Natural killer cell treated with Interleukin-12 subunit alpha and Interleukin-12 subunit beta and Interleukin-15 and Interleukin-18, amount 100 ng/mL, for 72 hours (primary cell): Measurements from ENCODE around the gene NUP62. TPM values are rescaled to one million over a fixed set of nuclear protein-coding genes. Genes with fewer than 3 reads are reported as not detected.
"Not testable (repeated sequence)": the region's sequence is repeated elsewhere in the genome, so short reads cannot be mapped to it uniquely, and the experiment has no call there.

Experiments used
- ATAC-seq, 2 donors: fragments of 150-1000 bp; cut with Tn5 transposase in 1 of 2; sonication (Bioruptor Pico), chemical (Tn5 transposase) in 1 of 2; 2 replicates each; pipeline ENCODE4 v1.10.0; 2021
- DNase-seq: peaks from one replicate; pipeline ENCODE4 v3.0.0; 2022; ENCODE audit warnings: low spot score
- H3K27ac Mint-ChIP-seq, 2 donors: 1 replicate in 1 of 2; 2 replicates in 1 of 2; pipeline ENCODE4 v1.8.0; 2022; ENCODE audit warnings: mixed read lengths in 2 of 2, mild to moderate bottlenecking in 1 of 2, moderate library complexity in 1 of 2
- H3K27me3 Mint-ChIP-seq, 2 donors: 1 replicate in 1 of 2; 2 replicates in 1 of 2; pipeline ENCODE4 v1.8.0; 2022; ENCODE audit warnings: mixed read lengths in 2 of 2
- H3K36me3 Mint-ChIP-seq: one replicate; pipeline ENCODE4 v1.8.0; 2022; ENCODE audit warnings: mixed read lengths
- H3K4me1 Mint-ChIP-seq, 2 donors: 1 replicate in 1 of 2; 2 replicates in 1 of 2; pipeline ENCODE4 v1.8.0; 2022; ENCODE audit warnings: low read depth in 2 of 2, mixed read lengths in 2 of 2, mild to moderate bottlenecking in 1 of 2
- H3K4me3 Mint-ChIP-seq: one replicate; pipeline ENCODE4 v1.8.0; 2022; ENCODE audit warnings: mixed read lengths
- H3K9me3 Mint-ChIP-seq: 2 replicates; pipeline ENCODE4 v1.8.0; 2022; ENCODE audit warnings: mixed read lengths
- total RNA-seq, 2 donors: library from RNA; stranded (reverse); gene quantifications; one replicate each; pipeline ENCODE4 v1.2.3, GENCODE V29; 2022

NUP62 gene
- total RNA-seq, 2 donors from 2014 or later = 109 to 187 TPM

DNA sequence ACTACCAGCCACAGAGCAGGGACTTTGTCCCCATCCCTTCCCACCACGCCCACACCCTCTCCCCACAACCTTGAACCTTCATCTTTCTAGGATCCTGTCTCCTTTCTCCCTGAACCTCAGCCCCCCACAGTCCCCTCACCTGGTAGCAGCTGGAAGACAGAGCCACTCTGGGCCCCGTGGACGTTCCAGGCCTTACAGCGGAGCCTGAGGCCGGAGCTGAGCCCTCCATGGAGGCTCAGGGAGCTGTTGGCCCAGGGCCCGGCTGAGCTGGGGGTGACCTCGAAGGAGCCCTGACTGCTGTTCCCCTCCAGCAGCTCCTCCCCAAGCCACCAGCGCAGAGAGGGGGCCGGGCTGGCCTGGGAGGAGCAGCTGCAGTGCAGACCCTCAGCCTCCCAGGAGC lies 28.8 kb upstream of the NUP62 start:
- not testable (repeated sequence) for H3K36me3 Mint-ChIP-seq, H3K9me3 Mint-ChIP-seq, H3K4me1 Mint-ChIP-seq, H3K4me3 Mint-ChIP-seq, H3K27ac Mint-ChIP-seq
- ATAC-seq (peak in 1 of 2 donors; percentile 20), DNase-seq (peak; percentile 48)
- H3K27me3 Mint-ChIP-seq = peaks cover 16 to 20% of the 10 kb centered on the region in 2 donors

DNA sequence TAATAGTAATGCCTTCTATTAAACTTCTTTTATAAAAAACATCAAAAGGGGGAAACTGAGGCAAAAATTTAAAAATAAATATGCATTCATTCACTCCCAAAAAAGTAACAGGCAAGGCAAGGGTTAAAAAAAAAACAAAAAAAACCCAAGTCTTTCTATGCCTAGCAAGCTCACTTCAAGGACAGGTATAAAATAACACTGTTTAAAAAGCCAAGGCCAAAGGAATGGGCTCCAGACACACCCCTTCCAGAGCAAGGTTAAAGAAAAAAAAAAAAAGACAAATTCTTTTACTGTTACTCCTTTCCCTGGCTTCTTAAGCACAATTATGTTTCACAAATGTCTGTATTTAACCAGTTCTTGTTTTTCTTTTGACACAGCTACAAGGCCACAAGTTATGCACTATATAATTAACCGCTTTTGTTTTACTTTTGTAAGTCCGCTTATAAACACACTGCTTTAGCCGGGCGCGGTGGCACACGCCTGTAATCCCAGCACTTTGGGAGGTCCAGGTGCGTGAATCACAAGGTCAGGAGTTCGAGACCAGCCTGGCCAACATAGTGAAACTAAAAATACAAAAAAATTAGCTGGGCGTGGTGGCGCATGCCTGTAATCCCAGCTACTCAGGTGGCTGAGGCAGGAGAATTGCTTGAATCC lies 28.1 kb upstream of the NUP62 start:
- H3K4me1 Mint-ChIP-seq = peaks cover 8 to 9% of the 10 kb centered on the region in 2 donors
- H3K36me3 Mint-ChIP-seq = no peaks in the 10 kb centered on the region
- H3K27ac Mint-ChIP-seq = no peak overlapping the region
- H3K4me3 Mint-ChIP-seq = no peak overlapping the region
- H3K9me3 Mint-ChIP-seq = no peaks in the 10 kb centered on the region
- DNase-seq (peak; percentile 55), ATAC-seq (no peak)
- H3K27me3 Mint-ChIP-seq = peaks cover 19 to 23% of the 10 kb centered on the region in 2 donors

- peaks cover 22 to 23% of the 10 kb centered on the region in 2 donors for H3K27me3 Mint-ChIP-seq
- peaks cover 8 to 9% of the 10 kb centered on the region in 2 donors for H3K4me1 Mint-ChIP-seq
- no peak overlapping the region for H3K4me3 Mint-ChIP-seq
- no peaks in the 10 kb centered on the region for H3K36me3 Mint-ChIP-seq
- no peaks in the 10 kb centered on the region for H3K9me3 Mint-ChIP-seq
- H3K27ac Mint-ChIP-seq = no peak overlapping the region
- ATAC-seq (no peak), DNase-seq (peak; percentile 38)
Measured at GRCh38 chr19:49956115-49956495, 26.8 kb upstream of the NUP62 start.

GRCh38 chr19:49954933-49955332 lies 25.6 kb upstream of the NUP62 start:
- H3K9me3 Mint-ChIP-seq = no peaks in the 10 kb centered on the region
- no peak overlapping the region for H3K27ac Mint-ChIP-seq
- no peaks in the 10 kb centered on the region for H3K36me3 Mint-ChIP-seq
- H3K4me1 Mint-ChIP-seq = peaks cover 8 to 9% of the 10 kb centered on the region in 2 donors
- no peak for ATAC-seq
- no peak overlapping the region for H3K4me3 Mint-ChIP-seq
- H3K27me3 Mint-ChIP-seq = peaks cover 22 to 23% of the 10 kb centered on the region in 2 donors
- peak; percentile 8 for DNase-seq

GRCh38 chr19:49954092-49954829 lies 25.0 kb upstream of the NUP62 start:
- Mint-ChIP-seq H3K9me3 (no peaks in the 10 kb centered on the region), H3K4me3 (no peak overlapping the region), H3K4me1 (peaks cover 8 to 9% of the 10 kb centered on the region in 2 donors), H3K27ac (no peak overlapping the region), H3K27me3 (peaks cover 22 to 23% of the 10 kb centered on the region in 2 donors), H3K36me3 (no peaks in the 10 kb centered on the region)
- ATAC-seq (no peak), DNase-seq (peak; percentile 39)

GRCh38 chr19:49953416-49953815 lies 24.1 kb upstream of the NUP62 start:
- ATAC-seq (no peak), DNase-seq (peak; percentile 12)
- Mint-ChIP-seq H3K36me3 (no peaks in the 10 kb centered on the region), H3K27ac (peak overlapping the region in 1 of 2 donors; percentile 30), H3K9me3 (no peaks in the 10 kb centered on the region), H3K27me3 (peaks cover 22 to 23% of the 10 kb centered on the region in 2 donors), H3K4me3 (no peak overlapping the region), H3K4me1 (peaks cover 8 to 9% of the 10 kb centered on the region in 2 donors)

GRCh38 chr19:49952906-49953305 lies 23.6 kb upstream of the NUP62 start:
- peak; percentile 26 for DNase-seq
- no peak overlapping the region for H3K4me3 Mint-ChIP-seq
- H3K4me1 Mint-ChIP-seq = peaks cover 8 to 9% of the 10 kb centered on the region in 2 donors
- H3K9me3 Mint-ChIP-seq = no peaks in the 10 kb centered on the region
- H3K36me3 Mint-ChIP-seq = no peaks in the 10 kb centered on the region
- peak overlapping the region in 1 of 2 donors; percentile 30 for H3K27ac Mint-ChIP-seq
- H3K27me3 Mint-ChIP-seq = peaks cover 22 to 23% of the 10 kb centered on the region in 2 donors
- ATAC-seq = no peak

- Mint-ChIP-seq H3K27me3 (peaks cover 22 to 23% of the 10 kb centered on the region in 2 donors), H3K9me3 (no peaks in the 10 kb centered on the region), H3K4me1 (peaks cover 8 to 9% of the 10 kb centered on the region in 2 donors), H3K27ac (no peak overlapping the region), H3K4me3 (no peak overlapping the region), H3K36me3 (no peaks in the 10 kb centered on the region)
- DNase-seq = no peak
- no peak for ATAC-seq
Measured at GRCh38 chr19:49952479-49952836, 23.2 kb upstream of the NUP62 start.

DNA sequence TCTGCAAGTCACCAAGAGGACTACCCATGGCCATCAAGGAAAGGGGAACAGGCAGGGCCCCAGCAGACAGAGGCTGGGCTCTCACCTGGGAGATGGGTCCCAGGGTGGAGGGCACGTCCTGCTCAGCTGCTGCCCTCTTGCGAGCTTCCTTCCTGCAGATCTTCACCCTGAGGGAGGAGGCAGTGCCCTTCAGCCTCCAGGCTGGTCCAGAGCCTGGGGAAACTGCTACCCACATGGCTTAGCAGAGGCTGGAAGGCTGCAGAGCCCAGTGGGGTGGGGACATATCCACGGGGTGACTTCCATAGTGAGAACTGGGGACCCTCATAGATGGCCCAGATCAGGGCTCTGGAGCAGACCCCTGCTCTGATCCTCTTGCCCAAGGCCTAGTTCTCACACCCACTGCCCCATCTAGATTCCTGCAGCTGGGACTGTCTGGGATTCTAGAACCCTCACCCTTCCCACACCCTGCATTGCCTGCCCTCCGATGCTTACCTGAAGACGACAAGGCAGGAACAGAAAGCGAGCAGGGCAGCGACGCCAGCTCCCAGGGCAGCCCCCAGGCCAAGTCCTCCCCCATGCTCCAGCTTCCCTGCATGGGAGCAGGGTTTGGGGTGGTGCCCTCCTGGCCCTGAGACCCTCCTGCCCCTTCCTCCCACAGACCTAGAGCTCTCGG lies 22.6 kb upstream of the NUP62 start:
- DNase-seq (peak; percentile 34), ATAC-seq (peak; percentile 14 to 15)
- Mint-ChIP-seq H3K4me3 (no peak overlapping the region), H3K36me3 (no peaks in the 10 kb centered on the region), H3K27ac (no peak overlapping the region), H3K4me1 (peaks cover 8 to 9% of the 10 kb centered on the region in 2 donors), H3K9me3 (no peaks in the 10 kb centered on the region), H3K27me3 (peaks cover 22 to 23% of the 10 kb centered on the region in 2 donors)

DNA sequence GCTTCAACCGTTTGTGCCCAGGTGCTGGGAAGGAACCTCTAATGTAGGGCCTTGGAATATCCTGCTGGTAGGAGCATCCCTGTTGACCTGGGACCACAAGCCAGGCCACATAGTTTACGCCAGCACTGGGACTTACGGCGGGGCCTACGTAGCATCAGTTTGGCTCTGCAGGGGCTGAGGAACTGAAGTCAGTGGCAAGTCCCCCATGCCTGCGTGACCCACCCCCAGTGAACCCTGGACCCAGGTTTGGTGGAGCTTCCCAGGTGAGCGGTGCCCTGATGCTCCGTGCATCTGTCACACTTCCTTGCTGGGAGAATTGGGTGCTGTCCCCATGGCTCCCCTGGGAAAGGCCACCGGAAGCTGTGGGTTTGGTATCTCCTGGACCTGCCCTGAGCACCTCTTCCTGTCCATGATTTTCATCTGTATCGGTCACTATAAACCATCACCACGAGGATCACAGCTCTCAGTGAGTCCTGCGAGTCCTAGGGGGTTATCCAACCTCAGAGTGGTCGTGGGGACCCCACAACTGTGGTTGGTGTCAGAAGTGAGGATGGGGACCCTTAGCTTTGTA lies 21.7 kb upstream of the NUP62 start:
- no peaks in the 10 kb centered on the region for H3K9me3 Mint-ChIP-seq
- H3K4me3 Mint-ChIP-seq = no peak overlapping the region
- H3K27ac Mint-ChIP-seq = no peak overlapping the region
- no peak for ATAC-seq
- H3K4me1 Mint-ChIP-seq = peaks cover 8 to 9% of the 10 kb centered on the region in 2 donors
- H3K36me3 Mint-ChIP-seq = no peaks in the 10 kb centered on the region
- peak; percentile 39 for DNase-seq
- peaks cover 22 to 23% of the 10 kb centered on the region in 2 donors for H3K27me3 Mint-ChIP-seq

- ATAC-seq = no peak
- Mint-ChIP-seq H3K27me3 (peaks cover 22 to 23% of the 10 kb centered on the region in 2 donors), H3K36me3 (no peaks in the 10 kb centered on the region)
Measured at GRCh38 chr19:49950590-49950948, 21.3 kb upstream of the NUP62 start.

DNA sequence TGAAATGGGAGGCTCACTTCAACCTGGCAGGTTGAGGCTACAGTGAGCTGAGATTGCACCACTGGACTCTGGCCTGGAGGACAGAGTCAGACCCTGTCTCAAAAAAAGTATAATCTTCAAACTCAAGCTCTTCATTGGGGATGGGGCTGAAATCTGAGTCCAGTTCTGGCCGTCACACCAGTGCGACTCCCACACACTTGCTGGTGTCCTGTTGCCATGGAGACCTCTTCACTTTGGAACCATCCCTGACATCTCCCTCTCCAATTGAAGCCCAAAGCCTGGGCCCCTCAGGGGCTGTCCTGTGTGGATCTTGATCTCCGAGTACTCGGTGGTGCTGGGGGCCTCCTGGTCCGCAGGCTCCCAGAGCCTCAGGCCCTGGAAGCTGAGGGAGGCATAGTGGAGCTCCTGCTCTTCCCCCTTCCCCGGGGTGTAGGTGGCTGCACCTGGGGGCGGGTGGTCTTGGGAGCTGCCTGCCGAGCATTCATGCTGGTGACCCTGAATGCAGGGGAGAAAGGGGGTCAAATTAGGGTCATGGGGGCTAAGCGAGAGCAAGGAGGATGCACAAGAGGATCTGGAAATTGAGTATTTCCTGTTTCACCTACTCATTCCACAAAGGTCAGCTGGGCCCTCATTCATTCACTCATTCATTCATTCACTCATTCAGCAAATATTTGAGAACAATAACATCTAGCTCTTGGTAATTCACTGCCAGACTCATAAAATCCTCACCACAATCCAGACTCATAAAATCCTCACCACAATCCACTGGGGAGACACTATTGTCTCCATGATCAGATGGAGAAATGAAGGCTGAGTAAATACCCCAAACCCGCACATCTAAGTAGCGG lies 20.7 kb upstream of the NUP62 start:
- DNase-seq (peak; percentile 37), ATAC-seq (no peak)
- Mint-ChIP-seq H3K4me3 (no peak overlapping the region), H3K27ac (no peak overlapping the region), H3K27me3 (peaks cover 17 to 18% of the 10 kb centered on the region in 2 donors), H3K4me1 (peaks cover 8 to 9% of the 10 kb centered on the region in 2 donors), H3K9me3 (no peaks in the 10 kb centered on the region), H3K36me3 (no peaks in the 10 kb centered on the region)

More at GRCh38 chr19:49950590-49950948, 21.3 kb upstream of the NUP62 start:
- Mint-ChIP-seq H3K4me1 (peaks cover 8 to 9% of the 10 kb centered on the region in 2 donors), H3K9me3 (no peaks in the 10 kb centered on the region), H3K27ac (no peak overlapping the region), H3K4me3 (no peak overlapping the region)
- DNase-seq = peak; percentile 8

- peaks cover 10 to 16% of the 10 kb centered on the region in 2 donors for H3K27me3 Mint-ChIP-seq
- no peak overlapping the region for H3K27ac Mint-ChIP-seq
- peak; percentile 26 for DNase-seq
- H3K9me3 Mint-ChIP-seq = no peaks in the 10 kb centered on the region
- peaks cover 4 to 7% of the 10 kb centered on the region in 2 donors for H3K4me1 Mint-ChIP-seq
- no peak overlapping the region for H3K4me3 Mint-ChIP-seq
- no peak for ATAC-seq
- no peaks in the 10 kb centered on the region for H3K36me3 Mint-ChIP-seq
Measured at GRCh38 chr19:49946415-49946814, 17.1 kb upstream of the NUP62 start.
